Mammary epithelial cell (primary cell): ENCODE measurements around the gene AGAP5.
"Not testable (repeated sequence)": the region's sequence is repeated elsewhere in the genome, so short reads cannot be mapped to it uniquely, and the experiment has no call there.

Experiments used
- EZH2 ChIP-seq: IDR thresholded peaks from 2 replicates; pipeline ENCODE4 v1.6.1; 2012; ENCODE audit warnings: low read length, inconsistent platforms, borderline replicate concordance
- TF ChIP-seq, protein P1 (sequence below), 2 donors: IDR thresholded peaks in 1 of 2; conservative IDR thresholded peaks in 1 of 2; 2 replicates each; pipeline ENCODE4 v1.5.1; 2011 to 2012; ENCODE audit warnings: inconsistent platforms in 2 of 2, low read length in 2 of 2, mild to moderate bottlenecking in 2 of 2, control low read depth in 1 of 2, low read depth in 1 of 2; ENCODE audit not compliant: insufficient read depth in 1 of 2; ENCODE audit errors: extremely low read depth in 1 of 2

DNA sequence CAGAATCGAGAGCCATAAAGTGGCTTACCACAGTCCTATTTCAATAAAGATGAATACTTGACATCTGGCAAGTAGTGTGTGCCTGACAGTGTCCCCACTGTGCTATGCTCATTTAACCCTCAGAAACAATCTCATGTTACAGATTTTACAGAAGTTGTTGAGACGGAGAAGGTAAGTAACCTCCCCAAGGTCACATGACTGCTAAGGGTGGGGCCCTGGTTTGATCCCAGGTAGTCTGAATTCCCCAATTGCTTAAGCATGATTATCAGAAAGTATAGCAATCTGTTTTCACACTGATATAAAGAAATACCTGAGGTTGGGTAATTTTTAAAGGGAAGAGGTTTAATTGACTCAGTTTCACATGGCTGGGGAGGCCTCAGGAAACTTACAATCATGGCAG, 910 bp upstream of the AGAP5 start:
- TF ChIP-seq, protein P1, sequence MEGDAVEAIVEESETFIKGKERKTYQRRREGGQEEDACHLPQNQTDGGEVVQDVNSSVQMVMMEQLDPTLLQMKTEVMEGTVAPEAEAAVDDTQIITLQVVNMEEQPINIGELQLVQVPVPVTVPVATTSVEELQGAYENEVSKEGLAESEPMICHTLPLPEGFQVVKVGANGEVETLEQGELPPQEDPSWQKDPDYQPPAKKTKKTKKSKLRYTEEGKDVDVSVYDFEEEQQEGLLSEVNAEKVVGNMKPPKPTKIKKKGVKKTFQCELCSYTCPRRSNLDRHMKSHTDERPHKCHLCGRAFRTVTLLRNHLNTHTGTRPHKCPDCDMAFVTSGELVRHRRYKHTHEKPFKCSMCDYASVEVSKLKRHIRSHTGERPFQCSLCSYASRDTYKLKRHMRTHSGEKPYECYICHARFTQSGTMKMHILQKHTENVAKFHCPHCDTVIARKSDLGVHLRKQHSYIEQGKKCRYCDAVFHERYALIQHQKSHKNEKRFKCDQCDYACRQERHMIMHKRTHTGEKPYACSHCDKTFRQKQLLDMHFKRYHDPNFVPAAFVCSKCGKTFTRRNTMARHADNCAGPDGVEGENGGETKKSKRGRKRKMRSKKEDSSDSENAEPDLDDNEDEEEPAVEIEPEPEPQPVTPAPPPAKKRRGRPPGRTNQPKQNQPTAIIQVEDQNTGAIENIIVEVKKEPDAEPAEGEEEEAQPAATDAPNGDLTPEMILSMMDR (conservative IDR thresholded peaks at IDR 0.05 in 1 of 2, IDR thresholded peaks at IDR 0.05 in 1 of 2; ENCODE audit: extremely low read depth in 1 of 2, insufficient read depth in 1 of 2, low read depth in 1 of 2, low read length in 2 of 2): not testable (repeated sequence)
- not testable (repeated sequence) for TF ChIP-seq EZH2
